Uterus (tissue), 4 donors: ENCODE measurements around the gene PRKCE. TPM values are rescaled to one million over a fixed set of nuclear protein-coding genes. Genes with fewer than 3 reads are reported as not detected.
A peak's percentile ranks its signal among the peaks of the same experiment; 100 is the strongest.

Experiments used
- DNase-seq, 2 donors: peaks; one replicate each; pipeline ENCODE4 v3.0.0-alpha.2; 2019 to 2020
- H3K27ac ChIP-seq, 2 donors: fragments of 200-600 bp; sonication (generic); 1 replicate in 1 of 2; 2 replicates in 1 of 2; pipeline ENCODE4 v1.5.1; 2016 to 2018
- H3K27me3 ChIP-seq, 2 donors: fragments of 200-600 bp; sonication (generic); one replicate each; pipeline ENCODE4 v1.5.1; 2018 to 2019; ENCODE audit warnings: control low read depth in 1 of 2
- H3K36me3 ChIP-seq, 2 donors: fragments of 200-600 bp; sonication (generic); one replicate each; pipeline ENCODE4 v1.5.1; 2019; ENCODE audit warnings: control low read depth in 1 of 2
- H3K4me1 ChIP-seq, 2 donors: fragments of 200-600 bp; sonication (generic); one replicate each; pipeline ENCODE4 v1.5.1; 2018 to 2019; ENCODE audit warnings: control low read depth in 1 of 2
- H3K4me3 ChIP-seq, 2 donors: fragments of 200-600 bp; sonication (generic); 1 replicate in 1 of 2; 2 replicates in 1 of 2; pipeline ENCODE4 v1.5.1; 2018 to 2019; ENCODE audit warnings: mild to moderate bottlenecking in 1 of 2
- H3K9me3 ChIP-seq, 2 donors: fragments of 200-600 bp; sonication (generic); one replicate each; pipeline ENCODE4 v1.5.1; 2019; ENCODE audit warnings: control low read depth in 1 of 2
- CTCF ChIP-seq, 4 experiments: fragments of 200-600 bp in 2 of 4; fragments of 450-650 bp in 2 of 4; sonication (generic) in 2 of 4; IDR thresholded peaks; one replicate each; pipeline ENCODE4 v1.5.1; 2016 to 2019; ENCODE audit warnings: antibody characterized with exemption in 4 of 4, mild to moderate bottlenecking in 2 of 4, moderate library complexity in 1 of 4
- POLR2A ChIP-seq, 2 donors: fragments of 450-650 bp; IDR thresholded peaks; one replicate each; pipeline ENCODE4 v1.6.1; 2016; ENCODE audit warnings: antibody characterized with exemption in 2 of 2, mild to moderate bottlenecking in 1 of 2, moderate library complexity in 1 of 2
- intact Hi-C: fragments of 100-400 bp; cut with DNase I; formaldehyde crosslinking; loops from one replicate; pipeline ENCODE4 v1.15.1; 2023; ENCODE audit warnings: low total_unique reads
- total RNA-seq, 4 donors: library from RNA; depleted of rRNA in 3 of 4; stranded (reverse); fragments of >200 nt in 3 of 4; gene quantifications; one replicate each; pipeline versions ENCODE4 v1.1.0 to v1.2.4, GENCODE V29; 2014 to 2023
- donor health status: DM: yes; HTN: yes; CAD: no.

The PRKCE gene
- total RNA-seq, 4 donors from 2014 or later: 3.8 to 47.6 (median 14.2) TPM

- H3K36me3 ChIP-seq: no peaks in the 10 kb centered on the region
- H3K4me3 ChIP-seq: no peak overlapping the region
- H3K27ac ChIP-seq: no peak overlapping the region
- no peaks in the 10 kb centered on the region for H3K9me3 ChIP-seq
- no peaks in the 10 kb centered on the region for H3K4me1 ChIP-seq
- DNase-seq: no peak
- no peaks in the 10 kb centered on the region for H3K27me3 ChIP-seq
- TF ChIP-seq CTCF (IDR thresholded peaks at IDR 0.05) (no peak), POLR2A (IDR thresholded peaks at IDR 0.05) (no peak)
- intact Hi-C loops: no loop called here
These were observed 3.4 kb upstream of the PRKCE start for GRCh38 chr2:45647986-45648520.

GRCh38 chr2:45648636-45649035 lies 2.8 kb upstream of the PRKCE start:
- Histone ChIP-seq H3K27me3 (no peaks in the 10 kb centered on the region), H3K36me3 (no peaks in the 10 kb centered on the region), H3K4me3 (no peak overlapping the region), H3K9me3 (no peaks in the 10 kb centered on the region), H3K27ac (no peak overlapping the region), H3K4me1 (peaks cover 0 to 2% of the 10 kb centered on the region in 2 donors)
- DNase-seq: no peak
- TF ChIP-seq CTCF (IDR thresholded peaks at IDR 0.05): no peak
- TF ChIP-seq POLR2A (IDR thresholded peaks at IDR 0.05): no peak
- intact Hi-C loops: no loop called here

- H3K27ac ChIP-seq: peak overlapping the region; percentile 97 to 100
These were observed 2.0 kb upstream of the PRKCE start for GRCh38 chr2:45649462-45649857.

GRCh38 chr2:45649858-45650811 lies 1.3 kb upstream of the PRKCE start:
- intact Hi-C loops: no loop called here
- H3K9me3 ChIP-seq: no peaks in the 10 kb centered on the region
- peak; percentile 74 to 82 for DNase-seq
- no peaks in the 10 kb centered on the region for H3K27me3 ChIP-seq
- peaks cover 0 to 6% of the 10 kb centered on the region in 2 donors for H3K4me1 ChIP-seq
- no peaks in the 10 kb centered on the region for H3K36me3 ChIP-seq
- no peak for TF ChIP-seq CTCF (IDR thresholded peaks at IDR 0.05)
- TF ChIP-seq POLR2A (IDR thresholded peaks at IDR 0.05): peak in 1 of 2 donors; percentile 38
- H3K4me3 ChIP-seq: peak overlapping the region; percentile 66 to 93
- peak overlapping the region; percentile 97 to 100 for H3K27ac ChIP-seq

More at GRCh38 chr2:45649462-45649857, 2.0 kb upstream of the PRKCE start:
- Histone ChIP-seq H3K9me3 (no peaks in the 10 kb centered on the region), H3K36me3 (no peaks in the 10 kb centered on the region), H3K4me1 (peaks cover 0 to 6% of the 10 kb centered on the region in 2 donors), H3K4me3 (peak overlapping the region; percentile 66 to 93), H3K27me3 (no peaks in the 10 kb centered on the region)
- no peak for DNase-seq
- intact Hi-C loops: no loop called here
- no peak for TF ChIP-seq CTCF (IDR thresholded peaks at IDR 0.05)

GRCh38 chr2:45650851-45651414 lies 542 bp upstream of the PRKCE start:
- Histone ChIP-seq H3K36me3 (no peaks in the 10 kb centered on the region), H3K4me3 (peak overlapping the region; percentile 66 to 93), H3K27me3 (no peaks in the 10 kb centered on the region), H3K27ac (peak overlapping the region; percentile 97 to 100), H3K9me3 (no peaks in the 10 kb centered on the region), H3K4me1 (peaks cover 0 to 6% of the 10 kb centered on the region in 2 donors)
- DNase-seq: peak; percentile 96 to 97
- intact Hi-C loops: no loop called here
- TF ChIP-seq POLR2A (IDR thresholded peaks at IDR 0.05) (peak; percentile 98), CTCF (IDR thresholded peaks at IDR 0.05) (peak; percentile 19 to 86 (median 57))
